Inferior parietal cortex (tissue), 1 donor: Measurements from ENCODE around the gene GALNT14.

Experiments used
- DNase-seq: peaks from one replicate; pipeline ENCODE4 v3.0.0-alpha.2; 2016; ENCODE audit errors: extremely low spot score

Gene GALNT14

DNA sequence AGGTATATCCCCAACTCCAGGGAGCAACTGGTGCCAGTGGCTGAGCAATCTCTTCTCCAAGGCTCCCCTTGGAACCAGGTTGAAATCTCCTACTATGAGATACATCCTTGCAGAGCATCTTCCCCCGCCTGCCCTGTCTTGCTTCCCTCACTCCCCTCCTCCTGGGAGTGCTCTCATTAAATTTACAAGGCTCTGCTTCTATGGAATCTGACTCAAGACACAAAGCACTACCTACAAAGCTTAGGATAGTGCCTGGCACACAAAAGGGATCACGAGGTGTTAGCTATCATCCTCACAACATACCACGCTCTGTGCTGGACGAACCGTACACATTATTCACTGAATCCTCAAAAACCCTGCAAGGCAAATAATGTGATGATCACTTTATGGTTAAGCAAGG is 121.6 kb downstream of the GALNT14 start:
- DNase-seq, result no peak

DNA sequence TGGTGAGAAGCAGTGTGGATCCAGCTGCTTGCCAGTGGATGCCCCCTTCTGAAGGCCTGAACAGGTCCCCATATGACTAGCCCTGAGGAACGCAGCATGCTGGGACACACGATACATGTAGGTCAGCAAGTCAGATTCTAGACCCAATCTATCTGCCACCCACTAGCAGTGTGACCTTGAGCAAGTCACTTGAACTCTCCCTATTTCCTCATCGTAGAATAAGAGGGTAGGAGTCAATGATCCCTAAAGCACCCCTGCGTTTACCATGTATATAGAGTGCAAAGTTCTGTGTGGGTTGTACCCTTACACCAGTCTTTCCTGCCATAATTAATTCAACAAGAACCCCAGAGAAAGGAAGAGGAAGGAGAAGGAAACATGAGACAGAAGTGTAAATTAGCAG is 123.7 kb downstream of the GALNT14 start:
- no peak for DNase-seq

DNA sequence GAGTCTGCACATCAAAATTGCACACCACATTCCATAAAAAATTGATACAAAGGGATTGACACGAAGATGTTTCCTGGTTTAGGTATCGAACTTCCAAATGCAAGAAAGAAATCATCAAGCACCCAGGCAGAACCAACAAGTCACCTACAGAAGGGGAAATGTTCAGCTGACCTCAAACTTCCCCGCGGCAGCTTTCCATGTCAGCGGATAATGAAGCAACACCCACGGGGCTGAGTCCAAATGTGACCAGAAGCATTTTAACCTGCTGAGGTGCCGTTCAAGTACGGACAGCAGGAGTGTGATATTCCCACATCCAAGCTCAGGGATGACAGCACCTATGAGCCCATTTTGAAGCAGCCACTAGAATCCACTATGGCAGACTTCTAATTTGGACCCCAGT is 124.9 kb downstream of the GALNT14 start:
- no peak for DNase-seq

DNA sequence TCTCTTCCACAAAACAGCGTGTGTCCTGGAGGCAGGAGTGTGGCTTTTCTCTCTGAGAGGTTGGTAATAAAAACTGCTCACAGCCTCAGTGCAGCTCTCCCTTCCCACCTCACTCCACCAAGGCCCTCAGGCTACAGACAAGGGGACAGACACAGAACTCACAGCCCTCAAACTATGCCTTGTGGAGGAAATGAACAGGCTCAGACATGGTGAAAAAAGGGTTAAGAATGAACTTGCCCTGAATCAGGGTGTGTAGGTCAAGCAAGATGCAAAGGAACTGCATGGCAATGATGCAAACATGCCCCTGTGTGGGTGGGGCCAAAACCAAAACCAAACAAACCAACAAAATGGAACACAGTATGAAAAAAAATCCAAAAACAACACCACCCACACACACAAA is 125.8 kb downstream of the GALNT14 start:
- no peak for DNase-seq

DNA sequence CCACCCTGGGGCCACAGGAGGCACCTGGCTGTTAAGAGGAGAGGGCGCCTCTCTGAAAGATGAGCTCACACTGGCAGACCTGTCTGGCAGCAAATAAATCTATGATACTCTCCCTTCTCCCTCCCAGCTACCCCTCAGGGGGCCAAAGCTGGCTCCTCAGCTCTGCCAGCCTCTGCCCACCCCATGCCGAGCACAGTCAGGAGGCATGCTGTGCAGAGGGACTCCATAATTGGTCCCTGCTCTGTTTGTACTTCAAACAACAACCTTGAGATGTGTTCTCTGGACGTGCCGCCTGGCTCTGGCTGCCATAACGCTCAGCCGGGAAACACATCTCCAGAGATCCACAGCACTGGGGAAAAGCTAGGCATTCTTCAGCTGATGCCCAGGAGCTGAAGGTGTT is 126.7 kb downstream of the GALNT14 start:
- DNase-seq, result no peak

DNA sequence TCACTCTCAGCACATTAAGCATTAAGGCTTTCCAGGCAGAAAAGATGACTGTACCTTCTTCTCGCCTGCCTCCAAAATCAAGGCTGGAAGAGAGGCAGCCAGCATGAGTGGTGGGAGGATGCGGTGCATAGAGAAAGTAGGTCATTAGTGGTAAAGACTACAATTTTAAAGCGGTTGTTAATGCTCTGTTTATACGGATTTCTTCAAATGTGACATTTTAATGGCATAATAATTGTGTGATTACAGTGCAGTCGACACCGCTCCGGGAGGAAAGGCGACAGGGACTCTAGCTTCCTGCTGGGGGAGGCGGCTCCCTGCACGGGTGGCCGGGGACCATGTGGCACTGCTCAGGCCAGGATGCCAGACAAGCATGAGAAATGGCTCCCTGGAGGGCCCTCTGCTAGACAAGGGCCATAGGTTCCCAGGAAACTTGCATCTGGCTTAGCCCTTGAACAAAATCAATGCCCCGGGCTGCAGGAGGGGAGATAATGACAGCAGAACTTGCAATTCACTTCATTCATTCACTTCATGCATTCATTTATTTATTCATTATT is 129.6 kb downstream of the GALNT14 start:
- no peak for DNase-seq

DNA sequence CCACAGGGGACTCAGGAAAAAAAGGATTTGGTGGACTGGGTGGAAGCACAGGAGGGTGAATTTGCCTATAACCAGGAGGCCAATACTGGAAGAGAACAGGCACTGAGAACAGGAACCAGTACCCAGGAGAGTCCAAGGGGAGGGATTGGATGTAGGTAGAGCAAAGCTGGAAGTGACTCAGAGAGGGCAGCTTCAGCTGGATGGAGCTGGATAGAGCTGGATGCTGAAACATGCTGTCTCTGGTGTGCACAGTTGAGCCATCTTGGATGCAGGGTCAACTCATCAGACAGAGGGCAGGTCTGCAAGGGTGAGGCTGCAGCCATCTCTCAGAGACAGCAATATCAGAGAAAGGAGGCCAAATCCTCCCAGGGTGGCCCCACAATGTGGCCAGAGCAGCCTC is 134.0 kb downstream of the GALNT14 start:
- no peak for DNase-seq

DNA sequence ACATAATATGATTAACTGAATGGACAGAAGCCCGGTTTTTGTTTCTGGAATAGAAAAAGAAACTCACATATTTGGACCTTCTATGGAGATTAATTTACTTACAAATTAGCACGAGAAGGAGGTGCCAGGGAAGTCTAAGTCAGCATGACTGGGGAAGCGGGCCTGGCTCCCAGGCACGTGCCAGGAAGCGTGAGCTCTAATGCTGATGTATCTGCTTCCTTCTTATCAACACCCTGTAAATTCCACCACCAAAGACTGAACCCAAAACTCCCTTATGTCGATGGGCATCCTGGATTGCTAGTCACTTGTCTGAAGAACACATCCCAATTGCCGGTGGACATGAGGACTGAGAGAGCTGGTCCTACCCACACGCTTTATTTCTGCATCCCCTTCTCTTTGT is 134.5 kb downstream of the GALNT14 start:
- no peak for DNase-seq

DNA sequence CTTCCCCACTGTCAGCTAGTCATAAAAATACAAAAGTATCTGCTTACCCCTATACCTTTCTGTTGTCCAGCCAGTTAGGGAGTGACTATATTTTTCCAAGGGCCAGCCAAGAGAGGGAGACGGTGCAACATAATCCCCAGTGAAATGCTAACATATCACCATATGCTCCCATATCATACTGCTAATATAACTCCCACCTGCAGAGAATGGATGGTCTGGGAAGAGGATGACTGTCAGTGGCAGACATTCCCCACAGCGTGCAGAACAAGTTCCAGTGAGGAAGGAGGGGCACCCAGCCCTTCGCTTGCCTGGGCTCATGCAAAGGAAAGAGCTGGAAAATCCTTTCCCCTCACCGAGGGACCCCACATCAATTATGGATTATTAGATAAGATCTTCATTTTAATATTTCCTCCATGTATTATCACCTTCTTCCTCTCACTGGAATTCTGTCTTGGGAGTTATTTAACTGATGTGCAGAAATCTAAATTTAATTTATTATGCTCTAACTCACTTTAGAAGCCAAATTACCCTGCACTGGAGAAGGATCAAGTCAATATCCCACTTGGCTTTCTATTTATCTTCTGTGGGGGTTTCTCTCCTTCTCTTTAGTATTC is 135.6 kb downstream of the GALNT14 start:
- DNase-seq, result no peak

DNA sequence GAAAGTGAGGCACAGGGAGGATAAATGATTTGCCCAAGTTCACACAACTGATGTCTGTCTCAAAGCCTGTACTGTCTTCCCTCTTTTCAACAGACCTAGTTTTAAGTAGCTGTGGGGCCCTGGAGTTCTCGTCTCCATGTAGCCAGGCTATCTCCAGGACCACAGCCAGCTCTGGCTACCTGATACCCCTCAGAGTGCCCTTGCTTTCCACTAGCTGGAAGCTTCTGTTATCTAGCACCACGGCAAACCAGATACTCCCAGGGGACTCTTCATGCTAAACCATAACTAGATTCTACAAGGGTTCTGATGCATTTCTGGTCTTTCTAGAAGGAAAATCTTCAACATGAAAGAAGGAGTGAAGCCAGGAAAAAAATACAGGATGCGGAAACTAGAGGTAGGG is 137.3 kb downstream of the GALNT14 start:
- no peak for DNase-seq

DNA sequence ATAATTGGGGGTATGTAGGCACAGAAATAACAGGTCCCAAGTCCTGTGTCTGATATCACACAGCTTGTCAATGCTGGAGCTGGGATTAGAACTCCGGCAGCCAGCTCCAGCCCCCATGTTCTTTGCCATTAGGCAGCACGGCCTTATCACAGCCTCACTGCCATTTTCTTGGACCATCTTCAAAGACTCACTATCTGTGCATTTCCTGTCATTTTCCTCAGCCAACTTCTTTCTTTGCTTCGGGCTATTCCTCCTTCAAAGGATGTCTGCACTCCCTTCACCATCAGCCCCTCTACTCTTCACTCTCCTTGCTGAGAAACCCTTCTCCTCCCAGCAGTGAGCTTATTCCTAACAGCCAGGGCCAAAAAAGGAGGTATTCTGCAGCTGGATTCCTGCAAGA is 139.6 kb downstream of the GALNT14 start:
- no peak for DNase-seq

DNA sequence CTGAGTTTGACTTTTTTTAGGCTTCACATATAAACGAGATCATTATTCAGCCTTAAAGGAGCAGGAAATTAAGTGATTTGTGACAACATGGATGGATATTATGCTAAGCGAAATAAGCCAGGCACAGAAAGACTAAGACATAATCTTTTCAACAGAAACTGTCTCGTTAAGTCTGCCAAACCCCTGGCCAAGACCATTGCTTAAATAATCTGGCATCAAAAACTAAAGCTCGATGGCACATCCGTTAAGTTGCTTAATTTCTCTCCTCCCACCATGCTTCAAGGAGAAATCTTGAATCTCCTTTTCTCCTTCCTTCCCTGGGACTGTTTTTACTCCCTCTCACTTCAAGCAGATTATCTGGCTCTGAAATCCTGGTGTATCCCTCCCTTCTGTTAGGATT is 140.3 kb downstream of the GALNT14 start:
- no peak for DNase-seq

DNA sequence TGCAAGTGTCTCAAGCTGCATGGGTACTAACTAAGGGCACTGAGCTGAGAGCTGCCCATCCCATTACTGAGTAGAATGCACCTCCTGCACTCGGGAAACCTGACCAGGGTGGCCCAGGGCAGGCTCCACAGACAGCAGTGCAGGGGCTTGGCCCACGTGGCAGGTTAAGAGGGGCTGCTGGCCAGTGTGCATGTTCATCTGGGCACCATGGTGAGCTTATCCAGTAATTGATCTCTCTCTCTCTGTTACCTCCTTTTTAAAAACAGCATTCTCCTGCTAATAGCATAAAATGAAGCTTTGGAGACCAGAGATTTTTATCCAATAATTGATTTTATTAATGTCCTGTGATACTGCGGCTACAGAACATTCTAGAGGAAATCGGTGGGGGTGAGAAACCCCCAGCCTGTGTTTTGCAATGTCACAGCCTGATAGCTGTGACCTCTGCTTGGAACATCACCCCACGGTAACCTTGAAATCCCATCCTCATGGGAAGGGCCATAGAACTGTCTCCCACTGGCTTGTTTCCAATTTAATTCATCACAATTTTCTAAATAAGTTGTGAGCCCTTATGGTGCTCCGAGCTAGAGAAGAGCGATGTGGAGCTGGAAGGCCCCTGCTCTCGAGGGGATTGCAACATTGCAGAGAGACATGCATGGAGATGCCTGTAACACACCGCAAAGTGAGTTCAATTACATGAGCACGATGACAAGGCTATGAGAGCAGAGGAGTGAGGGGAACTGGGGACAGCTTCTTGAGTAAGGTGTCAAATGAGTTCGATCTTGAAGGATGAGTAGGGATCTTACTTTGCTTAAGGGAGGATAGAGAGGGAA is 143.8 kb downstream of the GALNT14 start:
- no peak for DNase-seq

DNA sequence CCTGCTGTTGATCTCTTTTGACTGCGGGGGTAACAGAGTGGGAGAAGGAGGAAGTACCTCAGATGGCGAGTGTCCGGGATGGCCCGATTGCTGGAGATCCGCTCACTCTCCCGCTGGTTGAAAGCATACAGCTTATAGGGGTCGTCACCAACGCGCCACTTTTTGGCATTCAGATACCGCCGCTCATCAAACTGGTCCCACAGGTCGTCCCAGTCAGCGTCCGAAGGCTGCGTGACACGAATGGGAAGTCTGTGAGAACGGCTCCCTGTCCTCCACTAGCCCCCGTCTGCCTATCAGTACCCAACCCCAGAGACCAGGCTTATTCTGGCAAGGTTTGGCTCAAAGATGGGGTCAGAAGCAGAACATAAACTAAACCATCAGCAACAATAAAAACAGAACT is 145.5 kb downstream of the GALNT14 start:
- no peak for DNase-seq

DNA sequence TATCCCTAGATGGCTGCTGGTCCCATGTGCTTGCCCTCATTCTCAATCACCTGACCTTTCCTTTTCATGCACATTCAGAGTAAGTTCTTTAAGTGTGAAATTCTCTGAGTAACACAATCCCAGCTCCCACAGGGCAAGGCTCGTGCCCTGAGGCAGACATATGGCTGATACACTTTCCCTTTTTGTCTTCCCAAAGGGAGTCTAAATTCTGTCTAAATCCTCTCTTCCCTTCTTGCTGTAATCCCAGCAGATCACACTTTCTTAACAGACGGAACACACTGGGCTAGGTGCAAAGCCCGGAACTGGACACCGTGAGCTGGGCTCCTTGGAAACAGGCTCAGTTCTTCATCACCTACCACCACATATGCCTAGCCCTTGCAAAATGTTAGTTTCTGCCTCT is 147.6 kb downstream of the GALNT14 start:
- DNase-seq, result no peak

DNA sequence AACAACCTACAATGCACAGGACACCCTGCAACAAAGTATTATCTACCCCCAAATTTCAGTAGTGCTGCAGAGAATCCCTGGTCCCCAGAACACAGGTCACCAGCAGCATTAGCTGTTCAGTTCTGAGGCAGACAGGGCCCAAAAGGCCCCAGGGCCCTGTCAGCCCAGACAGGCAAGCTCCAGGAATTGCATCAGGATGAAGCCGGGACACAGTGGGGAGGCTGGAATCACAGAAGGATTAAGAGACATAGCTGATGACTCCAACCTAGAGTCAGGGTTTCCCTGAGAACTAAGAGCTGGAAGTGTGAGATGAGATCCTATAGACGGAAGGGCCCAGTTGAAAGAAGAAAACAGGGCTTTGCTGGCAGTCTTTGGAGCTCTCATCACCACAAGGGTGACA is 148.1 kb downstream of the GALNT14 start:
- no peak for DNase-seq

DNA sequence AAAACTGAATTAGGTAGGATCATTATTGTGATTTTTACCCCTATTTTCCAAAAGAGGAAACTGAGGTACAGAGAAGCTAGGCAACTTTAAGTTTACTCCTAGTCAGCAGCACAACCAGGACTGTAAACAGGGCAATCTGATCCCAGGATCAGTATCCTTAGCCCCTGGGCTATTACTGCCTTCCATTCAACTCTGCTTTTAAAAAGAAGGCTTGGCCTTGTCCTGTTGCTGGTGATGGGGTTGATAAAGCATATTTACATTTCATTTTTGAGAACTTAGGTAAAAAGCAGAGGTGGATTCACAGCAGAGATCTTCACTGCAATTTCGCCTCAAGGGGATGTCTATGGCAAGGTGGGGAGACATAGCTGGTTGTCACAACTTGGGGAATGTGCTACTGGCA is 148.5 kb downstream of the GALNT14 start:
- no peak for DNase-seq

DNA sequence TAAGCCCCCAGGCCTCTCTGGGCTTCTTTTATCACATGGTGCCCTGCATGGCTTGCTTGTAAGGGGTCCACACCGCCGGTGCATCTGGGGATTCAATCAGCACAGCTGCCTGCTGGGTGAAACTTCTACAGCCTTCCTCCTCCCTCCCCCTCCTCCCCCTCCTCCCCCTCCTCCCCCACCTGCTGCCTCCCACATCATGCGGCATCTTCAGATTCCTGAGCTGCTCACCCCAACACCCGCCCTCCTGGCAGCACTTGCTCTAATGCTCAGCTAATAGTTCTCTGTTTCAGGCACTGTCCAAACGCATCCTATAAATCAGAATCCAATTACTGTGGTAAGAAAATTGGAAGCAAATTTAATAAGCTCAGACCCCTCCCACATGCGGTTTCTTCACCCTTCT is 150.7 kb downstream of the GALNT14 start:
- no peak for DNase-seq

DNA sequence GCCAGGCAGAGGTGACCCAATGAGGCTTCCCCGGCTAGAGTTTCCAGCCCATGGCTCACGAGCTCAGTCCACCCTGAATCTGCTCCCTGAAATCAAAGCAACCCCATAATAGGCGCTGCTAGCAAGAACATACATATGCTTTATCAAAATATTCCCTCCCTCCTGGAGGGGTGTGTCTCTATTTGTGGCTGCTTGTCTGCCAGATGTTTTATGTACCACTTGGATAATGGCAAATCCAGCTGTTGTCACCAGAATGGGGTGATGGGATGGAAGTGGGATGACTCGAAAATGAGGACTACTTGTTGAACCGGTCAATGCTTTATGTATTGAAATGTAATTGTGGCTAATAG is 152.0 kb downstream of the GALNT14 start:
- DNase-seq, result no peak

DNA sequence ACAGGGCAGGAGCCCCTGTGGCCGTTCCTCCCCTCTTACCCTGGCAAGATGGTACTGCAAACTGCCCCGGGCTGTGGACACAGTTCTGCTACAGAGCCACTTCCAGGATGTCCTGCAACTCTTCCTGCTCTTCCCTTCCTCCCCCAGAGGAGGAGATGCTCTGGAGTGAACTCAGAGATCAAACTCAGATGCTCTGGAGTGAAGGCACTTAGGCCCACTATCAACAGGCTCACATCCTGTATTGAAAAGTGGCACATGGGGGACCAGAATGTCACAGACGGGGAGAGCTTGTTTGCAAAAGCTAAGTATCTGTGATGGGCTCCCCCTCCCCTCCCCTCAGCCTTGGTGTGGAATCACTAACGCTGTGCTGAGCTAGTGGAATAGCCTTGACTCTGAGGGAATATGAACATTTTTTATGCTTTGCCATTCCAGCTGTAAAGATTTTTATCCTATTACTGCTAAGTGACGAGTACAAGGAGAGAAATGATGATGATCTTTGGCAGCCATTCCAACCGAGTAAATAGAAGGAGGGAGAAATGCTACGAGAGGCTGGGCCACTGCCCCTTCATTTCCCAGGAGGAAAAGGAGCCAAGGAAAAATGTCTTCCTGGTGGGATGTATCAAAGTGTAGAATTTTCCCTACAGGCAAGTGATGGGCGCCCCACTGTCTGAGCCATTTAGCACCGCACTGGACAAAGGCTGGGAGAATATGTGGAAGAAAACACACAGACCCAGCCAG is 152.6 kb downstream of the GALNT14 start:
- DNase-seq, result no peak

DNA sequence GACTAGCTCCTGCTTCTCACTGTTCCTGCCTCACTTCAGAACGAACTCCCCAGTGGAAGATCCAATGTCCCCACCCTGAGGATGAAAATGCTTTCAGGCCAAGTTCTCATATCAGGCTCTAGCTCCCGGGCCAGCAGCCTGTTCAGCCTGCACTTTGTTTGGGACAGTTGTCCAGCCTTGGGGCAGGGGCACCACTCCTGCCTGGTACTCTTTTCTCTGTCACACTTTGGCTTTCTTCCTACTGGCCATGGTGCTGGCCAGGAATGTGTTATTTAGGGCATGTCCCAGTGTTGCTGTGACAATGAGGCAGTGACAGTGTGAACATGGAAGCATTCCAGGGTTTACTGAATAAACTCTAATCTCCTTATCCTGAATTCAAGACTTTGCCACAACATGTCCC is 154.1 kb downstream of the GALNT14 start:
- DNase-seq, result no peak

DNA sequence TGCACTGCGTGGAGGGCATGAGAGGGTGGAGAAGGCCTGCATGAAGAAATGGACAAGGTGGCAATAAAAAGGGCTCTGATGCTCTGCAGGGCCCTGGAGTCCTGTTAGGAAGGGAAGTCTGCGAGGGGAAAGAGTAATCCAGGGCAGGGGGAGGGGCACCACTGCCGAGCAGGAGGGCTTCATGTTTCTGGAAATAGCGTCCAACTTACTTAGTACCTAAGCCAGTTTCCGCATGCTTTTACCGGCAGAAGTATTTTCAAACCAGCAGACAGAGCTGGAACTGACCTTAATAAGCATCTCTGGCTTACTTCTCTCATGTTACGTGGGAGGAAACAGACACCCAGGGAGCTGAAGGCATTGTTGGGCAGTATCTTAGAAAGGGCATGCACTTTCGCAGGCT is 156.7 kb downstream of the GALNT14 start:
- no peak for DNase-seq

DNA sequence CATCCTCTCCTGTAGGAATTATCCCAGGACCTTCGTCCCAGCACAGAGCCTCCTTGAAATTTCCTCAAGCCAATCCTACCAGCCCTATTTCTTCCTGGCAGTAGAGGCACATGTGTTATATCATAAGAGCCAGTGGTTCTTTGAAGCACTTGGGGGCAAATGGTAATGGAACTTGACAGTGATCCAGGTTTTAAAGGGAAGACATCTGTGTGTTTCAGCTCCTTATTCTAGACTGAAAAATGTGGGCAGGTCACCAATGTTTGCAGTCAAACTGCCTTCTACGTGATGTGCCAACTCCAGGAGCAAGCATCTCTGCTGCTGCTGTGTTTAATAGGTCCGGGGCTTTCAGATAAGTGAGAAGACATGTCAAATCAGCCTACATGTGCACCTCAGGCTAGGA is 157.1 kb downstream of the GALNT14 start:
- no peak for DNase-seq
